Ishikawa (cell line): ENCODE results near the gene RHOJ.

Experiments used
- CEBPB ChIP-seq: IDR thresholded peaks from 2 replicates; pipeline ENCODE4 v1.6.1; 2012
- CREB1 ChIP-seq: IDR thresholded peaks from 2 replicates; pipeline ENCODE4 v1.6.1; 2012; ENCODE audit warnings: low read depth
- EGR1 ChIP-seq: IDR thresholded peaks from 2 replicates; pipeline ENCODE4 v1.6.1; 2012
- EP300 ChIP-seq: IDR thresholded peaks from 2 replicates; pipeline ENCODE4 v1.6.1; 2012; ENCODE audit warnings: borderline replicate concordance
- FOXM1 ChIP-seq: IDR thresholded peaks from 2 replicates; pipeline ENCODE4 v1.6.1; 2012; ENCODE audit warnings: low read depth, borderline replicate concordance
- NFIC ChIP-seq: IDR thresholded peaks from 2 replicates; pipeline ENCODE4 v1.6.1; 2012
- RAD21 ChIP-seq: IDR thresholded peaks from 2 replicates; pipeline ENCODE4 v1.6.1; 2012; ENCODE audit warnings: low read depth
- TAF1 ChIP-seq: IDR thresholded peaks from 2 replicates; pipeline ENCODE4 v1.6.1; 2012; ENCODE audit warnings: low read depth, mild to moderate bottlenecking
- TCF12 ChIP-seq: IDR thresholded peaks from 2 replicates; pipeline ENCODE4 v1.6.1; 2012; ENCODE audit warnings: low read depth
- TEAD4 ChIP-seq: IDR thresholded peaks from 2 replicates; pipeline ENCODE4 v1.6.1; 2012
- YY1 ChIP-seq: IDR thresholded peaks from 2 replicates; pipeline ENCODE4 v1.6.1; 2012; ENCODE audit warnings: low read depth
- ZBTB7A ChIP-seq: IDR thresholded peaks from 2 replicates; pipeline ENCODE4 v1.6.1; 2012; ENCODE audit warnings: low read depth
- TF ChIP-seq, protein P1 (sequence below): IDR thresholded peaks from 2 replicates; pipeline ENCODE4 v1.6.1; 2012; ENCODE audit warnings: low read depth, mild to moderate bottlenecking
- TF ChIP-seq, protein P2 (sequence below): IDR thresholded peaks from 2 replicates; pipeline ENCODE4 v1.6.1; 2012
- TF ChIP-seq, protein P3 (sequence below): IDR thresholded peaks from 2 replicates; pipeline ENCODE4 v1.6.1; 2012

The RHOJ gene

DNA sequence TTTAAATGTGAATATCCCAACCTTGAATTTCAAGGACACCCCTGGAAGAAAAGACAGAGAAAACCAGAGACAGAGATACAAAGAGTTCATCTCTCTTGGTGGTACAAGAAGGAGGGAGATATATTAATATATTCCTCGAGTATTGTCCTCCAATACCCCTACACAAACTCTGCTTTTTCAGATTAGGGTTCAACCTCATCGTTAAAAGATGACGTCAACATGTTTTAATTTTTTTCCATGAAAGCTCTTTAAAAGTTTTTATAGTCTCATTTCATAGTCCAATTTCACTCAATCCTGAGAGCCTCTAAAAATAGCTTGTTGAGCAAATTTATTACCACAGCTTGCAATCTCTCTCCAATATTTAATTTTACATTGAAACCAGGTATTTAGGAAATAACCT, 19.4 kb downstream of the RHOJ start:
- TF ChIP-seq, protein P1, sequence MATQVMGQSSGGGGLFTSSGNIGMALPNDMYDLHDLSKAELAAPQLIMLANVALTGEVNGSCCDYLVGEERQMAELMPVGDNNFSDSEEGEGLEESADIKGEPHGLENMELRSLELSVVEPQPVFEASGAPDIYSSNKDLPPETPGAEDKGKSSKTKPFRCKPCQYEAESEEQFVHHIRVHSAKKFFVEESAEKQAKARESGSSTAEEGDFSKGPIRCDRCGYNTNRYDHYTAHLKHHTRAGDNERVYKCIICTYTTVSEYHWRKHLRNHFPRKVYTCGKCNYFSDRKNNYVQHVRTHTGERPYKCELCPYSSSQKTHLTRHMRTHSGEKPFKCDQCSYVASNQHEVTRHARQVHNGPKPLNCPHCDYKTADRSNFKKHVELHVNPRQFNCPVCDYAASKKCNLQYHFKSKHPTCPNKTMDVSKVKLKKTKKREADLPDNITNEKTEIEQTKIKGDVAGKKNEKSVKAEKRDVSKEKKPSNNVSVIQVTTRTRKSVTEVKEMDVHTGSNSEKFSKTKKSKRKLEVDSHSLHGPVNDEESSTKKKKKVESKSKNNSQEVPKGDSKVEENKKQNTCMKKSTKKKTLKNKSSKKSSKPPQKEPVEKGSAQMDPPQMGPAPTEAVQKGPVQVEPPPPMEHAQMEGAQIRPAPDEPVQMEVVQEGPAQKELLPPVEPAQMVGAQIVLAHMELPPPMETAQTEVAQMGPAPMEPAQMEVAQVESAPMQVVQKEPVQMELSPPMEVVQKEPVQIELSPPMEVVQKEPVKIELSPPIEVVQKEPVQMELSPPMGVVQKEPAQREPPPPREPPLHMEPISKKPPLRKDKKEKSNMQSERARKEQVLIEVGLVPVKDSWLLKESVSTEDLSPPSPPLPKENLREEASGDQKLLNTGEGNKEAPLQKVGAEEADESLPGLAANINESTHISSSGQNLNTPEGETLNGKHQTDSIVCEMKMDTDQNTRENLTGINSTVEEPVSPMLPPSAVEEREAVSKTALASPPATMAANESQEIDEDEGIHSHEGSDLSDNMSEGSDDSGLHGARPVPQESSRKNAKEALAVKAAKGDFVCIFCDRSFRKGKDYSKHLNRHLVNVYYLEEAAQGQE, result no peak
- TF ChIP-seq CREB1 (no peak), RAD21 (no peak), TAF1 (no peak), YY1 (no peak), NFIC (no peak), EP300 (no peak), EGR1 (no peak), ZBTB7A (no peak), CEBPB (no peak), TCF12 (no peak), TEAD4 (no peak), FOXM1 (no peak)
- TF ChIP-seq, protein P2, sequence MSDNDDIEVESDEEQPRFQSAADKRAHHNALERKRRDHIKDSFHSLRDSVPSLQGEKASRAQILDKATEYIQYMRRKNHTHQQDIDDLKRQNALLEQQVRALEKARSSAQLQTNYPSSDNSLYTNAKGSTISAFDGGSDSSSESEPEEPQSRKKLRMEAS, result no peak
- TF ChIP-seq, protein P3, sequence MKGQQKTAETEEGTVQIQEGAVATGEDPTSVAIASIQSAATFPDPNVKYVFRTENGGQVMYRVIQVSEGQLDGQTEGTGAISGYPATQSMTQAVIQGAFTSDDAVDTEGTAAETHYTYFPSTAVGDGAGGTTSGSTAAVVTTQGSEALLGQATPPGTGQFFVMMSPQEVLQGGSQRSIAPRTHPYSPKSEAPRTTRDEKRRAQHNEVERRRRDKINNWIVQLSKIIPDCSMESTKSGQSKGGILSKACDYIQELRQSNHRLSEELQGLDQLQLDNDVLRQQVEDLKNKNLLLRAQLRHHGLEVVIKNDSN, result no peak

DNA sequence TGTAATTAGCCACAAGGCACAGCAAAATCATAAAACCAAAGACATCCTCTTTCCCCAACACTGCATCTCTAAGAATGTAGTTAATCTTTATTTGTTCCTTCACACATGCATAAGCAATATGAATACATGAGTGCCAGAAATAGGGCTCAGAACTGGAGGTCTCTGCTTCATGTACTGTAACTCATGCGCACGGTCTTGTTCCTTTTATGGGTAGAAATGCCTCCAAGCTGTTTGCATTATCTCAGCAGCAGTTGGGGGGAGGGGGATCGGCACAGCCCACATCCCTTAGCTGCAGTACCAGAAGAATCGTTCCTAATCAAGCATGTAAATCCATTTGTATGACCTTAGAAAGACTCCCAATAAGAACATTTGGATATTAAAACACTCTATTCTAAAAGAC, 20.0 kb downstream of the RHOJ start:
- TF ChIP-seq, protein P1, result no peak
- TF ChIP-seq ZBTB7A (no peak), EGR1 (no peak), TCF12 (no peak), NFIC (no peak), RAD21 (no peak), TEAD4 (no peak), CEBPB (no peak), TAF1 (no peak), FOXM1 (no peak), CREB1 (no peak), YY1 (no peak), EP300 (no peak)
- TF ChIP-seq, protein P2, result no peak
- TF ChIP-seq, protein P3, result no peak

DNA sequence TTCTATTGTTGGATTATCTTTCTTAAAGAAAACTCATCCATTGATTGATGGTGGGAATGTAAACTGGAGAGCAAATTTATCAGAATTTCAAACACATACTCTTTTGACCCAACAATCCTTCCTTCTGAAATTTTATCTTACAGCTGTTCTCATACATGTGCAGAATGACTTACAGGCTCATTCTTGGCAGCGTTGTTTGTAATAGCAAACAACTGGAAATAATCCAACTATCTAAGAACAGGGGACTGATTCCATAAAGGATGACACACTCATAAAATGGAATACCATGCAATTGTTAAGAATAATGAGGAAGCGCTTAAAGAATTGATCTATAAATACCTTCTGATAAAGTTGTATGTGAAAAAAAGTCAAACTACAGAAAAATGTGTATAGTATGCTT, 24.0 kb downstream of the RHOJ start:
- TF ChIP-seq TEAD4, result no peak
- no peak for TF ChIP-seq NFIC
- TF ChIP-seq TAF1, result no peak
- no peak for TF ChIP-seq EGR1
- no peak for TF ChIP-seq CREB1
- no peak for TF ChIP-seq YY1
- TF ChIP-seq RAD21, result no peak
- TF ChIP-seq, protein P3, result no peak
- no peak for TF ChIP-seq EP300
- TF ChIP-seq, protein P2, result no peak
- no peak for TF ChIP-seq CEBPB
- TF ChIP-seq, protein P1, result no peak
- no peak for TF ChIP-seq TCF12
- TF ChIP-seq ZBTB7A, result no peak
- TF ChIP-seq FOXM1, result no peak
